ENCODE measurements around the gene TANC2.

TANC2 gene

GRCh38 chr17:62998665-62999393, 32.8 kb downstream of the TANC2 start:
- in situ Hi-C loops (cut with MboI; ENCODE audit: low sequenced_read_pairs) = no loop called here

GRCh38 chr17:62999736-63000135, 33.7 kb downstream of the TANC2 start:
- in situ Hi-C loops (cut with MboI; ENCODE audit: low sequenced_read_pairs) = no loop called here

GRCh38 chr17:63001689-63002394, 35.8 kb downstream of the TANC2 start:
- in situ Hi-C loops (cut with MboI; ENCODE audit: low sequenced_read_pairs) = no loop called here

GRCh38 chr17:63002625-63003024, 36.6 kb downstream of the TANC2 start:
- in situ Hi-C loops (cut with MboI; ENCODE audit: low sequenced_read_pairs) = no loop called here

GRCh38 chr17:63015824-63016223, 49.8 kb downstream of the TANC2 start:
- in situ Hi-C loops (cut with MboI; ENCODE audit: low sequenced_read_pairs) = no loop called here
